Breast epithelium (tissue), 3 donors: ENCODE data around the gene RUFY2.

Source experiments
- CTCF ChIP-seq, 3 donors: fragments of 450-650 bp; IDR thresholded peaks; one replicate each; pipeline ENCODE4 v1.5.1; 2016 to 2017; ENCODE audit warnings: antibody characterized with exemption in 3 of 3, mild to moderate bottlenecking in 3 of 3, moderate library complexity in 3 of 3
- POLR2A ChIP-seq: fragments of 450-650 bp; IDR thresholded peaks from one replicate; pipeline ENCODE4 v1.6.1; 2016; ENCODE audit warnings: antibody characterized with exemption, mild to moderate bottlenecking, moderate library complexity
- POLR2AphosphoS5 ChIP-seq, 3 donors: sonication (generic); formaldehyde crosslinking; IDR thresholded peaks; one replicate each; pipeline ENCODE4 v1.6.1; 2017; ENCODE audit warnings: antibody characterized with exemption in 3 of 3

GRCh38 chr10:68345621-68346020, 61.5 kb downstream of the RUFY2 start:
- TF ChIP-seq POLR2AphosphoS5 (IDR thresholded peaks at IDR 0.05) = no peak
- no peak for TF ChIP-seq CTCF (IDR thresholded peaks at IDR 0.05)
- TF ChIP-seq POLR2A = no peak
